Activated effector memory CD4-positive, alpha-beta T cell treated with Interleukin-2 at 50 U/mL for 16 hours (primary cell): Measurements from ENCODE around the gene RSPH1.

Experiments used
- DNase-seq: peaks from one replicate; pipeline ENCODE4 v3.0.0-alpha.2; 2020

The RSPH1 gene

DNA sequence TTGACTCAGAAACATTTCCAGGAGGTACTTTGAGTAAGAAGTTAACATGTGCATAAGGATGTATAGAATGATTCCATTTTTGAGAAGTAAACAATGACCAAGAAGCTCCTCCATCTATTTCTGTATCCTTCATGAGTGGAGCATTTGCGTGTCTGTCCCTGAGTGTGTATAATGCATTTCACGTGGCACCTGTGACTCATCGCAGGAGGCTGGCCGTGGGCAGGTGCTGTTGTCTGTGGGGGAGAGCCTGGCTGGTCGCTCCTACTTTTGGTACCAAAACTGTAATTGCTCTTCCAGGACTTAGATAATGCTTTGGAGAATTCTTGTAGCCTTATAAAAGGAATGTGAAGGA, 34.1 kb upstream of the RSPH1 start:
- DNase-seq: no peak

GRCh38 chr21:42527489-42528158, 31.6 kb upstream of the RSPH1 start:
- peak; percentile 37 for DNase-seq

GRCh38 chr21:42527127-42527488, 31.1 kb upstream of the RSPH1 start:
- DNase-seq: no peak

GRCh38 chr21:42526379-42526727, 30.3 kb upstream of the RSPH1 start:
- DNase-seq: no peak

DNA sequence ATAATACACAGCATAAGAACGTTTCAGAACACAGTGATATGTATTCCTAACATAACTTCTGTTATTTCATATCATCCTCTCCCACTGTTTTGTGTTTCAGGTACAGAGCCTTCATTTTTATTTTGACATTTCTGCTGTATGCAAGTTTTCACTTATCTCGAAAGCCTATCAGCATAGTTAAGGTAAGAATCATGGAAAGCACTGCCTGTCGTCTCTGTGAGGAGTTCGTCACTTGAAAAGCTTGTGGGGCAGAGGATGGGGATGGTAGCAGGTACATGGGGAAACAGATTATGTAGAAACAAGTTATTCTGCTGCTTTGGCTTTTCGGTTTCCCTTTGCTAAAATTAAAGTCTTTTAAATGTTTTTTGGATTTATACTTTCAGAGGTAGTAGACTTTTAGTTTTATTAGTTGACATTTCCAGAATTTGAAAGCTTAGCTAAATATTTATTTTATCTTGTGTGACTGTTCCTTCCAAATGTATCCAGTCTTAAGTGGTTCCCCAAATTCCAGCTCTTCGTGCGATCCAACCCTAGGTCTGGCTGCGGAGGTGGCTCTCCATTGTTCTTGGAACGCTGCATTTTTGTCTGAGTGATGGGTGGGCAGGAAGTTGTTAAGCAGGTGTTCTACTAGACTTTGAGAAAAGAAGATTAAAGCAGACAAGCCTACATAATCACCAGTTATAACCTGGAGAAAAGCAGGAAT, 29.8 kb upstream of the RSPH1 start:
- no peak for DNase-seq

GRCh38 chr21:42525029-42525581, 29.1 kb upstream of the RSPH1 start:
- DNase-seq: no peak

GRCh38 chr21:42524341-42525028, 28.5 kb upstream of the RSPH1 start:
- no peak for DNase-seq

GRCh38 chr21:42523941-42524340, 27.9 kb upstream of the RSPH1 start:
- DNase-seq: no peak

DNA sequence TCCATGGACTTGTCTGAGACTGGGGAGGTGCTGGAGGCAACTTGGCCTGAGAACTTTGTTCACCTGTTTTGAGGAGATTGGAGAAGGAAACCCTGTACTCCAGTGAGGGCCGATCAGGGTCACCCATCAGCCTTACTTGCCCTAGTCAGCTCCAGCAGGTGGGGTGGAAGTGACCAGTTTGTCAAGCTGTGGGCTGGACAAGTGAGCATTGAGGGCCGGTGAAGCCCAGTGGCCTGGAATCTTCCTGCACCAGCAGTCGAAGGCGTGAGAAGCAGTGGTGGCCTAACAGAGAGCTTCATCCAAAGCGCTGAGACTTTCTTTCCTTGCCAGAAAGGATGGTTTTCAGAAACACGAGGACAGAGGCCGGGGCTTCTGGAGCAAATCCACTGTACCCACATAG, 27.2 kb upstream of the RSPH1 start:
- no peak for DNase-seq

DNA sequence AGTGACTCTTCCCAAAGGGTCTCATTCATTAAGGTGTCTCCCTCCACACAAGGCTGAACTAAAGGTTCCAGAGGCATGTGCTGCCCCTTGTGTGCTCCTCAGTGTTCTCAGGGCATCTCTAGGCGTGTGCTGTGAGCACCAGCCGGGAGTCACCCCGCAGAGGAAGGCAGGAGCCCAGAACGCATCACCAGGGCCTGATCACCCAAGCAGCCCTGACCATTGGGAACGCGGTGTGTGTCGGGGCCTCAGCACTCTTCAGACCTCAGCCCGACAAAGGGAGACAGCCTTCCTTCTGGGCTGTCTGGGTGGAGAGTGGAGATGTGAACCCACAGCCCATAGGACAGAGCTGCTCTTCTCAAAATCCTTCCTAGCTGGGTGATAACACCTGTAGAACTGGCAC, 26.7 kb upstream of the RSPH1 start:
- DNase-seq: no peak

GRCh38 chr21:42522271-42522670, 26.2 kb upstream of the RSPH1 start:
- DNase-seq: no peak

DNA sequence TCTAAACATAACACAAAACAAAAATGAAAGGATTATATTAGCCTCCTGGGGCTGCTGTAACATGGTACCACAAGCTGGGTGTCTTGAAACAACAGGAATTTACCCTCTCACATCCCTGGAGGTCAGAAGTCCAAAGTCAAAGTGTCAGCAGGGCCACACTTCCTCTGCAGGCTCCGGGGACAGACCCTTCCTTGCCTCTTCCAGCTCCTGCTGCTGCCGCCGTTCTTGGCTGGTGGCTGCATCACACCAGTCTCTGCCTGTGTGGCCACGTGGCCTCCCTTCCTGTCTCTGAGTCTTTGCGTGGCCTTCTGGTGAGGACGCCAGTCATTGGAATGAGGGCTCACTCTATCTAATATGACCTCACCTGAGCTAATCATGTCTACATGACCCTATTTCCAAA, 25.8 kb upstream of the RSPH1 start:
- DNase-seq: no peak

GRCh38 chr21:42521384-42521783, 25.4 kb upstream of the RSPH1 start:
- DNase-seq: no peak

GRCh38 chr21:42520628-42521253, 24.7 kb upstream of the RSPH1 start:
- no peak for DNase-seq

GRCh38 chr21:42518626-42519025, 22.6 kb upstream of the RSPH1 start:
- no peak for DNase-seq

GRCh38 chr21:42518215-42518614, 22.2 kb upstream of the RSPH1 start:
- no peak for DNase-seq

DNA sequence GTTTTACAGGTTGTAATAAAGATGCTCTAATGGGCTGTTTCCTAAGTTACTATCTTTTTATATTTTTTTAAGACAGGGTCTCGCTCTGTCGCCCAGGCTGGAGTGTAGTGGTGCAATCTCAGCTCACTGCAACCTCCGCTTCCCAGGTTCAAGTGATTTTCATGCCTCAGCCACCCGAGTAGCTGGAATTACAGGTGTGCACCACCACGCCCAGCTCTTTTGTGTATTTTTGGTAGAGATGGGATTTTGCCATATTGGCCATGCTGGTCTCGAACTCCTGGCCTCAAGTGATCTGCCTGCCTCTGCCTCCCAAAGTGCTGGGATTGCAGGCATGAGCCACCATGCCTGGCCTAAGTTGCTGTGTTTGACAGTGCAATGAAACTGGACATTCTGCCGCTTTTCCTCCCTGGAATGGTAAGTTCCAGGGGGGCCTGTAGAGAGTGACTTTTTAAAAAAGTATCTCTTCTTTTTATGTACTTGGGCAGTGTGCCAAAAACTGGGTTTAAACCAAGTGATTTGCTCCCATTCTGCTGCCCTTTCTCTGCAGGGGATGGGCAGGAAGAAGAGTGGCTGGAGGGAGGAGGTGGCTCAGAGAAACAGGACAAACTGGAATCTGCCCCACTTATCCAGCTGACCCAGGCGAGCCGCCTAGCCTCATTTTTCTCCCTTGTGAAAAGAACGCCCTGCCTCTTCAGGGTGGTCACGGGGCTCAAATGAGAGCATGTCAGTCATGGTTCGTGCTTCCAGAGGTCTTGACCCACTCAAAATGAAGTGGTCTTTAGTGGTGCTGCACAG, 19.9 kb upstream of the RSPH1 start:
- no peak for DNase-seq

GRCh38 chr21:42514883-42515228, 18.8 kb upstream of the RSPH1 start:
- DNase-seq: no peak

DNA sequence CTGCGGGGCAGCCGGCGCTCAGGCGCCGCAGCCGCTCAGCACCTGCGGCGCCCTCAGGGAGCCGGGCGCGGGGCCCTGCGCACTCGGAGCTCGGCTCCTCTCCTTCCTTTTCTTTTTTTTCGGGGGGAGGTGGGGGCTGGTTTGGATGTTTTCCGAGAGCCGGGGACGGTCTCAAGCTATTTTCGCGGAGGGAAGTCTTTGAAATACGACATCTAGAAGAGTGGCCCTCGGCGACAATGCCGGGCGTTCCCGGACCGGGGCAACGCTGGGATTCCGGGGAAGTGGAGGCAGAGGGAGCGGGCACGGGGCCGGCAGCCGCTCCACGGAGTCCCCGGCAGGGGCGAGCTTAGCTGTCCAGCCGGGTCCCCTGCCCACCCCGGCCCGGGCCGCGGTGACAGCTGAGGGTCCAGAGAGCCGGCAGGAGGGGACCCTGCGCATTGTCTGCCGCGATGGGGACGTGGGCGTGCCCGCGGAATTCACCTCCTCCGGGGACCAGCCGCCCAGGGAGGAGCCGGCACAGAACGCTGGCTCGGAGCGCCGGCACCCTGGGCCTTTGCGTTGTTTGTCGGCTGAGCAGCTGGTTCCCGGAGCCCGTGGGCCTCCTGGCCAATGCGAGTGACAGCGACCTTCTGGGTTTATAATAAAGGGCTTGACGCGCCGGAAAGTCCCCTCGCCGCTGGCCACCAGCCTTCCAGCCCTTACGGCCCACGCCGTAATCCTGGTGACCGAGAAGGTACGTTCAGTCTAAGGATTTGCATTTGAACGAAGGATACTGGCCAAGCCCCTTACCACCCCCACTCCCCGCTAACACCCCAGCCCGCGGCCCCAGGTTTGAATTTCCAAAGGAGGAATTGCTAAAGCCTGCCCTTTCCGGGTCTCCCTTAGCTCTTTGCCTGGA, 18.2 kb upstream of the RSPH1 start:
- DNase-seq: peak; percentile 44

GRCh38 chr21:42513151-42513984, 17.3 kb upstream of the RSPH1 start, which contains the start of gene SLC37A1:
SLC37A1 (plus strand) TSS chr21:42513852; CDS start chr21:42518455, 4,603 bp downstream.
- DNase-seq: peak; percentile 31
